HCT116 (cell line): ENCODE data around the gene DGKK. TPM values are rescaled to one million over a fixed set of nuclear protein-coding genes. Genes with fewer than 3 reads are reported as not detected.

Experiments used
- ATAC-seq: fragments of 200-7000 bp; cut with Tn5 transposase; 2 replicates; pipeline ENCODE4 v1.9.1; 2020; ENCODE audit warnings: mild to moderate bottlenecking, moderate library complexity
- BruUV-seq: library from RNA; stranded (reverse); fragments of 400-500 nt; replicated peaks from 2 replicates; lab custom pipeline; 2021; lab: Mats Ljungman, UMichigan
- CTCF ChIA-PET: fragments of 300-600 bp; sonication (Branson Sonifier 250); formaldehyde crosslinking; loops from one replicate; lab custom pipeline; 2021; ENCODE audit warnings: antibody characterized with exemption; lab: Charles Lee
- POLR2A ChIA-PET: fragments of 300-600, 350-600 bp; sonication (Branson Sonifier 250); formaldehyde crosslinking; loops from one replicate; lab custom pipeline; 2021; ENCODE audit warnings: antibody characterized with exemption; lab: Charles Lee
- RAD21 ChIA-PET, 2 experiments: fragments of 300-600 bp; sonication (Branson Sonifier 250); formaldehyde crosslinking; loops; one replicate each; lab custom pipeline; 2023; ENCODE audit warnings: low total read pairs in 2 of 2; ENCODE audit not compliant: uncharacterized antibody in 2 of 2, unreplicated experiment in 2 of 2, low non-redundant PET in 1 of 2; lab: Charles Lee
- DNase-seq: peaks from one replicate; pipeline ENCODE4 v3.0.0-alpha.2; 2010; ENCODE audit warnings: low read depth, low spot score
- H2AFZ ChIP-seq: fragments of 200-600 bp; shearing (Covaris generic), sonication (generic); 2 replicates; pipeline ENCODE4 v1.6.1; 2017; ENCODE audit warnings: low read depth, mixed run types, mixed read lengths, antibody characterized with exemption, low read length; ENCODE audit not compliant: poor library complexity, severe bottlenecking
- H3K27ac ChIP-seq: 2 replicates; pipeline ENCODE4 v1.5.1; 2012; ENCODE audit warnings: low read depth, low read length
- H3K27me3 ChIP-seq: fragments of 200-600 bp; sonication (generic); 2 replicates; pipeline ENCODE4 v1.6.1; 2016; ENCODE audit warnings: mixed run types, low read length, mixed read lengths; ENCODE audit not compliant: insufficient read depth
- H3K36me3 ChIP-seq, 2 experiments: fragments of 200-500 bp in 1 of 2; fragments of 200-600 bp in 1 of 2; sonication (Bioruptor generic) in 1 of 2; sonication (generic) in 1 of 2; 2 replicates each; pipeline versions ENCODE4 v1.5.1 to v1.6.1; 2014 to 2016; ENCODE audit warnings: low read length in 2 of 2, inconsistent platforms in 1 of 2, mixed read lengths in 1 of 2, mixed run types in 1 of 2; ENCODE audit not compliant: insufficient read depth in 2 of 2, control insufficient read depth in 1 of 2
- H3K4me1 ChIP-seq, 2 experiments: fragments of 200-600 bp in 1 of 2; sonication (generic) in 1 of 2; 2 replicates each; pipeline versions ENCODE4 v1.5.1 to v1.6.1; 2012 to 2017; ENCODE audit warnings: low read length in 2 of 2, inconsistent platforms in 1 of 2, mild to moderate bottlenecking in 1 of 2, mixed read lengths in 1 of 2, mixed run types in 1 of 2, moderate library complexity in 1 of 2; ENCODE audit not compliant: insufficient read depth in 2 of 2, control insufficient read depth in 1 of 2
- H3K4me2 ChIP-seq: fragments of 200-600 bp; sonication (generic); 2 replicates; pipeline ENCODE4 v1.6.1; 2017; ENCODE audit warnings: mixed run types, low read length, mixed read lengths
- H3K4me3 ChIP-seq, 2 experiments: fragments of 200-600 bp in 1 of 2; sonication (generic) in 1 of 2; replicated peaks in 1 of 2; 2 replicates each; pipeline ENCODE4 v1.5.1; 2011 to 2016; ENCODE audit warnings: low read length in 2 of 2, control low read depth in 1 of 2, low read depth in 1 of 2, mild to moderate bottlenecking in 1 of 2, mixed read lengths in 1 of 2, mixed run types in 1 of 2
- H3K79me2 ChIP-seq: fragments of 200-600 bp; sonication (generic); 2 replicates; pipeline ENCODE4 v1.6.1; 2017; ENCODE audit warnings: mild to moderate bottlenecking, mixed run types, low read length, moderate library complexity, mixed read lengths; ENCODE audit not compliant: insufficient read depth
- H3K9ac ChIP-seq: fragments of 200-600 bp; sonication (generic); 2 replicates; pipeline ENCODE4 v1.6.1; 2016; ENCODE audit warnings: low read length, mixed read lengths
- H3K9me2 ChIP-seq: fragments of 200-600 bp; sonication (generic), shearing (Covaris generic); 2 replicates; pipeline ENCODE4 v1.6.1; 2017; ENCODE audit warnings: mixed run types, mild to moderate bottlenecking, moderate library complexity; ENCODE audit not compliant: insufficient read depth
- H3K9me3 ChIP-seq, 2 experiments: fragments of 200-500 bp in 1 of 2; fragments of 200-600 bp in 1 of 2; sonication (Bioruptor generic) in 1 of 2; sonication (generic) in 1 of 2; 2 replicates each; pipeline ENCODE4 v1.6.1; 2014 to 2017; ENCODE audit warnings: low read length in 2 of 2, mixed read lengths in 2 of 2, inconsistent platforms in 1 of 2, low read depth in 1 of 2, mild to moderate bottlenecking in 1 of 2, mixed run types in 1 of 2, moderate library complexity in 1 of 2; ENCODE audit not compliant: control insufficient read depth in 1 of 2, insufficient read depth in 1 of 2
- H4K20me1 ChIP-seq: fragments of 200-600 bp; sonication (generic), shearing (Covaris generic); 2 replicates; pipeline ENCODE4 v1.6.1; 2017; ENCODE audit warnings: mixed run types, mild to moderate bottlenecking, moderate library complexity; ENCODE audit not compliant: insufficient read depth
- CBX3 ChIP-seq: IDR thresholded peaks from 2 replicates; pipeline ENCODE4 v1.6.1; 2012; ENCODE audit warnings: low read depth
- CTCF ChIP-seq, 3 experiments: fragments of 200-600 bp in 1 of 3; sonication (generic) in 1 of 3; IDR thresholded peaks in 2 of 3; conservative IDR thresholded peaks in 1 of 3; 2 replicates each; pipeline ENCODE4 v1.5.1; 2012 to 2017; ENCODE audit warnings: low read depth in 2 of 3, low read length in 2 of 3, antibody characterized with exemption in 1 of 3, borderline replicate concordance in 1 of 3, control low read depth in 1 of 3, mild to moderate bottlenecking in 1 of 3, mixed read lengths in 1 of 3, mixed run types in 1 of 3, moderate library complexity in 1 of 3; ENCODE audit not compliant: insufficient read depth in 1 of 3
- ELF1 ChIP-seq: IDR thresholded peaks from 2 replicates; pipeline ENCODE4 v1.6.1; 2012; ENCODE audit warnings: low read depth, borderline replicate concordance
- JUND ChIP-seq: IDR thresholded peaks from 2 replicates; pipeline ENCODE4 v1.6.1; 2012
- POLR2AphosphoS5 ChIP-seq: IDR thresholded peaks from 2 replicates; pipeline ENCODE4 v1.6.1; 2011; ENCODE audit warnings: mild to moderate bottlenecking, low read depth, low read length, moderate library complexity
- RAD21 ChIP-seq: IDR thresholded peaks from 2 replicates; pipeline ENCODE4 v1.6.1; 2012; ENCODE audit warnings: low read depth, mild to moderate bottlenecking
- intact Hi-C: fragments of 100-400 bp; cut with micrococcal nuclease; formaldehyde crosslinking; loops from 2 replicates; pipeline ENCODE4 v1.10.0; 2022
- total RNA-seq: library from RNA; stranded (reverse); gene quantifications from one replicate; pipeline ENCODE4 v1.2.1, GENCODE V29; 2021; ENCODE audit not compliant: unreplicated experiment
- TF ChIP-seq, protein P1 (sequence below): IDR thresholded peaks from 2 replicates; pipeline ENCODE4 v1.6.1; 2011; ENCODE audit warnings: mild to moderate bottlenecking, low read length, moderate library complexity; ENCODE audit not compliant: insufficient replicate concordance; ENCODE audit errors: extremely low read depth

DGKK gene
- total RNA-seq, 1 experiment from 2014 or later: not detected

DNA sequence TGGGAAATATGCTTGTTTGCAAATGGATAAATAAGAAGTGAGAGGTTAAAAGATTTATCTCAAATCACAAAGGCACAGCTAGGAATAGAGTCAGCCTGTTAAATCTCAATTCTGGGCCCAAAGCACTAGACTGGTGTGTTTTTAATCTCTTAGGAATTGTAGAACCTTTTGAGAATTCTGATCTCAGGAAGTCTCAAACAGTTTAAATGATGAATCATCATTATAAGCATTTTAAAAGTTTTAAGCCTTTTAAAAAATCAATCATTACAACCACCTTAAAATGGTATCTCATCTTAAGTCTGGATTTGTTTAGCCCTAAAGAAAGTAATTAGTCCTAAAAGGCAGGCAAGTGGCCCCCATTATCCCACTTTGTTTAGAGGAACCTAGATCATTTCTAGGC is 17.8 kb downstream of the DGKK start (continued):
- no peak for TF ChIP-seq ELF1
- no peak for TF ChIP-seq CTCF (IDR thresholded peaks at IDR 0.05 in 2 of 3, conservative IDR thresholded peaks at IDR 0.05 in 1 of 3; ENCODE audit: borderline replicate concordance in 1 of 3, insufficient read depth in 1 of 3, low read depth in 2 of 3, low read length in 2 of 3)
- TF ChIP-seq CBX3: no peak

DNA sequence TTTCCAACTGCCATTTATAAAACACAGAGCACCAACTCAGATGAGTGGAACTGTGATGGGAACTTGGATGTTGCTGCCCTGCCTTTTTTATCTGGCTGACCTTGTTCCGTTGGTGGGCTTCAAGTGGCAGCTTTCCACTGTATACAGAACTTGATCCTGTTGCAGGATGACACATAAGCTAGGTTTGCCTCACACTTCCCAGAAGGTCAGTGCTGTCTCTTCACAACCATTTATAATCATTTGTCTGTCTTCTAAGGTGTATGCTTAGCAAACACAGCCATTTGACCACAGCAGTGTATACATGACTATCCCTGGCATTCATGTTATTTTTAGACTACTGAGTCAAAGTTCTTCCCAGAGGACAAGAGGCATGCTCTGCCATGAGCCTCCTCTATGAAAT is 20.3 kb downstream of the DGKK start:
- no peak overlapping the region for H3K9ac ChIP-seq
- POLR2A ChIA-PET: no interaction called here
- DNase-seq (no peak), ATAC-seq (no peak)
- H3K4me1 ChIP-seq: peaks cover 0 to 5% of the 10 kb centered on the region in 2 experiments; a peak in 1 of 4 replicates
- CTCF ChIA-PET: no interaction called here
- RAD21 ChIA-PET: no interaction called here
- H3K9me2 ChIP-seq: no peaks in the 10 kb centered on the region
- H3K9me3 ChIP-seq: no peaks in the 10 kb centered on the region
- TF ChIP-seq CBX3 (no peak), JUND (no peak), RAD21 (no peak), POLR2AphosphoS5 (no peak)
- TF ChIP-seq, protein P1, sequence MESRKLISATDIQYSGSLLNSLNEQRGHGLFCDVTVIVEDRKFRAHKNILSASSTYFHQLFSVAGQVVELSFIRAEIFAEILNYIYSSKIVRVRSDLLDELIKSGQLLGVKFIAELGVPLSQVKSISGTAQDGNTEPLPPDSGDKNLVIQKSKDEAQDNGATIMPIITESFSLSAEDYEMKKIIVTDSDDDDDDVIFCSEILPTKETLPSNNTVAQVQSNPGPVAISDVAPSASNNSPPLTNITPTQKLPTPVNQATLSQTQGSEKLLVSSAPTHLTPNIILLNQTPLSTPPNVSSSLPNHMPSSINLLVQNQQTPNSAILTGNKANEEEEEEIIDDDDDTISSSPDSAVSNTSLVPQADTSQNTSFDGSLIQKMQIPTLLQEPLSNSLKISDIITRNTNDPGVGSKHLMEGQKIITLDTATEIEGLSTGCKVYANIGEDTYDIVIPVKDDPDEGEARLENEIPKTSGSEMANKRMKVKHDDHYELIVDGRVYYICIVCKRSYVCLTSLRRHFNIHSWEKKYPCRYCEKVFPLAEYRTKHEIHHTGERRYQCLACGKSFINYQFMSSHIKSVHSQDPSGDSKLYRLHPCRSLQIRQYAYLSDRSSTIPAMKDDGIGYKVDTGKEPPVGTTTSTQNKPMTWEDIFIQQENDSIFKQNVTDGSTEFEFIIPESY: no peak
- intact Hi-C loops: loop anchor here (10.0 kb wide), 1 partner anchor 536 kb away; no protein-coding TSS in a partner anchor
- H3K4me2 ChIP-seq: no peak overlapping the region
- H3K4me3 ChIP-seq: no peak overlapping the region
- H3K27ac ChIP-seq: no peak overlapping the region
- no peaks in the 10 kb centered on the region; the same call in 1 of the 2 replicates for H3K27me3 ChIP-seq
- no peaks in the 10 kb centered on the region for H3K36me3 ChIP-seq
- BruUV-seq: no TSS peak
- no peaks in the 10 kb centered on the region for H4K20me1 ChIP-seq
- H2AFZ ChIP-seq: no peak overlapping the region
- no peaks in the 10 kb centered on the region for H3K79me2 ChIP-seq
